Stimulated activated CD8-positive, alpha-beta memory T cell treated with anti-CD3 and anti-CD28 coated beads, Interleukin-15, amount 100 ng/mL, for 48 hours (primary cell): ENCODE measurements around the gene F10.
"Not testable (repeated sequence)": the region's sequence is repeated elsewhere in the genome, so short reads cannot be mapped to it uniquely, and the experiment has no call there.

Source experiments
- DNase-seq, 2 donors: peaks; one replicate each; pipeline ENCODE4 v3.0.0-alpha.2; 2020; ENCODE audit warnings: low read depth in 2 of 2

F10 gene

DNA sequence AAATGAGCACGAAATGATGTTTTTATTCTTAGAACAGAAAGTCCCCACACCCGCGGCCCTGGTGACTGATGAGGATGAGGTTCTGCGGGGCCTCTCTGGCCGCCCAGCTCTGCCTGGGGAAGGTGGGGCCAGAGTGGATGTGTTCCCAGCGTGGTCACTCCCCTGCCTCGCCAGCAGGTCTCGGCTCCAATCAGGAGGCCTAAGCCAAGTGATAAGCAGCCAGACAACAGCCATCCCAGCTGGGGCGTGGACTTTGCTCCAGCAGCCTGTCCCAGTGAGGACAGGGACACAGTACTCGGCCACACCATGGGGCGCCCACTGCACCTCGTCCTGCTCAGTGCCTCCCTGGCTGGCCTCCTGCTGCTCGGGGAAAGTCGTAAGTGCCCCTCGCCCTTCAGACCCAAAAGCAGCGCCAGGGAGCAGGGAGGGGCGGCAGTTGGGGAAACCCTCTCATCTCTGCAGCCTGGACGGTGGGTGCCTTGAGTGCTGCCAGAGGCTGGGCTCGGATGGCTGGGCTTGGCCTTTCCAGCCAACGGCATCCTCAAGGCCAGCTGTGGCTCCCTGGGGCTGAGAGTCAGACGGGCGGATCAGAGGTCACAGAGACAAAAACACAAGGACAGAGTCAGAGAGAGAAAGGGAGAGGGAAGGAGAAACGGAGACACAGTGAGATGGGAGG, at the start of gene F10:
Gene F10 (plus strand): TSS at position 250 of the 676 bp plus-strand sequence. CDS start 57 bp downstream, at position 307.
- DNase-seq = no peak

- DNase-seq = no peak
These were observed 48.7 kb upstream of the F10 start for GRCh38 chr13:113073942-113074341.

DNA sequence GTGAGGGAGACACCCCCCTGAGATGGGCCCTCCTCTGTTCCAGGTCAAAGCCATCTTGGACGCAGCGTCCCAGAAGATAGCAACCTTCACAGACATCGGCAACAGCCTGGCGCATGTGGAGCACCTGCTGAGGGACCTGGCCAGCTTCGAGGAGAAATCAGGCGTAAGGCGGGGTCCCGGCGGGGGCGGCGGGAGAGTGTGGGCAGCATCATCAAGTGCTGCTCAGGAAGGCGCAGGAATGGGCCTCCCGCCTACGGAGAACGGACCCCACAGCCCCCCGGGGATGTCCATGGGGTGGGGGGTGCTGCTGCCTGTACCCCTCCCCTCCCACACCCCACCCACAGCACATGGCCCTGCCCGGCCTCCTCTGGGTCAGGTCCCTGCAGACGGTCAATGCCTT, 48.2 kb upstream of the F10 start:
- no peak for DNase-seq

DNA sequence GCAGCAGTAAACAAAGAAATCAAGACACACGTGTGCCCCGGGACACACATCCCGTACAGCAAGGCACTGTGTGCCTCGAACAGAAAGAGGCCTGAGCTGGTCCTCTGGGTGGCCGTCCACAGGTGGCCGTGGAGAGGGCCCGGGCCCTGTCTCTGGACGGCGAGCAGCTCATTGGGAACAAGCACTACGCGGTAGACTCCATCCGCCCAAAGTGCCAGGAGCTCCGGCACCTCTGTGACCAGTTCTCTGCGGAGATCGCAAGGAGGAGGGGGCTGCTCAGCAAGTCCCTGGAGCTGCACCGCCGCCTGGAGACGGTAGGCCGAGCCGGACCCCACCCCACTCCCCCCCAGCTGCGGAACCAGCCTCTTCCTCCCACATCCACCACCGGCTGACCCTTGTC, 47.7 kb upstream of the F10 start:
- no peak for DNase-seq

DNA sequence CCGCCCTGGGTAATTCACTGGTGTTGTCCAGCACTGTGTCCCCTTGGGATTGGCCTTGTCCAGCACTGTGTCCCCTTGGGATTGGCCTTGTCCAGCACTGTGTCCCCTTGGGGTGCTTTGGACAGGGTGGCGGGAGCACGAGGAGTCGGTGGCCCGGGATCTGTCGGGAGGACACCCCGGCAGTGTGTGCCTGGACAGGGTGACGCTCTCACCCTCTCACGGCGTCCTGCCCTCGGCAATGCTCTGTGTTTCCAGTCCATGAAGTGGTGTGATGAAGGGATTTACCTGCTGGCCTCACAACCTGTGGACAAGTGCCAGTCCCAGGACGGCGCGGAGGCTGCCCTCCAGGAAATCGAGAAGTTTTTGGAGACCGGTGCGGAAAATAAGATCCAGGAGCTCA, 46.9 kb upstream of the F10 start:
- DNase-seq = no peak

DNA sequence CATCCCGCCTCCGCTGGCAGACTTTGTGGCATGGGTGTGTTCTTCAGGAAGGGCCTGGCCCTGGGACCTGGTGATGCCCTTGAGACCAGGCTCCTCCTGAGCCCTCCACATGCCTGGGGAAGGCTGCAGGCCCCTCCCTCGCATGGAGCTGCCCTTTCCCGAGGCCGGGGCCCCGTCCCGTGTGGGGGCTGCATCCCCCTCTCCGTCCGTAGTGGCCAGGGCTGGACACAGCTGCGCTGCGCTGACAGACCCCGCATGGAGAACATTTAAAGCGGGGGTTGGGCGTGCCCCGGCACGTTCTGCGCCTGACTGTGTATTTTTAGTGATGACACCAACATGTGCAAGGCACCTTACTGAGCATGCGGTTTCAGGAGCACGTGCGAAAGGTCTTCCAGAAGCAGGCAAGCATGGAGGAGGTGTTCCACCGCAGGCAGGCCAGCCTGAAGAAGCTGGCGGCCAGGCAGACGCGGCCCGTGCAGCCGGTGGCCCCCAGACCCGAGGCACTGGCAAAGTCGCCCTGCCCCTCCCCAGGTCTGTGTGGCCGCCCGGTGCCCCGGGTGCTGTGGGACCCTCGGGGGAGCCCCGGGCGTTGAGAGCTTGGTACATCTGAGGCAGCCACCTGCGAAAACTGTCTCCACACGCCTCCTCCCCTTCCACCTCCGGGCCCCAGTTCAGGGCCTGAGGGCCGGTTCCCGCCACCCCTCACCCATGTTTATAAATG, 45.8 kb upstream of the F10 start:
- DNase-seq = no peak

DNA sequence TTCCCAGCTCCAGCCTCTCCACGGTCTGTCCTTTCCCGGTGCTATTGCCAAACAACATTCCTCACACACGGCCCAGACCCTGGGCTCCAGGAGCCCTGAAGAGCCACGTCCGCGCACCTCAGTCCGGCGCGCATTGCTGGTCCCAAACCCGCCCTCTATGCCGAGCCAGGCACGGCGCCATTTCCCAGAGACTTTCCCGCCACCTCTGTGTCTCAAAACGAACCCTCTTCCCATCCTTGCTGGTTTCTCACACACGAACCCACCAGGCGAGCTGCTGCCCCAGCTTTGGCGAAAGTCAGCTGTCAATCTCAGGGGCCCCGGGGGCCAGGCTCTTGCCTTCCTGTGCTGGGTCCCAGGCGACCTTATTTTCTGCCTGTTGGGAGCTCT, 45.0 kb upstream of the F10 start:
- DNase-seq = no peak

GRCh38 chr13:113077953-113078901, 44.4 kb upstream of the F10 start:
- DNase-seq = no peak

GRCh38 chr13:113078902-113079780, 43.5 kb upstream of the F10 start:
- no peak for DNase-seq

- DNase-seq = not testable (repeated sequence)
These were observed 42.9 kb upstream of the F10 start for GRCh38 chr13:113079781-113080080.

DNA sequence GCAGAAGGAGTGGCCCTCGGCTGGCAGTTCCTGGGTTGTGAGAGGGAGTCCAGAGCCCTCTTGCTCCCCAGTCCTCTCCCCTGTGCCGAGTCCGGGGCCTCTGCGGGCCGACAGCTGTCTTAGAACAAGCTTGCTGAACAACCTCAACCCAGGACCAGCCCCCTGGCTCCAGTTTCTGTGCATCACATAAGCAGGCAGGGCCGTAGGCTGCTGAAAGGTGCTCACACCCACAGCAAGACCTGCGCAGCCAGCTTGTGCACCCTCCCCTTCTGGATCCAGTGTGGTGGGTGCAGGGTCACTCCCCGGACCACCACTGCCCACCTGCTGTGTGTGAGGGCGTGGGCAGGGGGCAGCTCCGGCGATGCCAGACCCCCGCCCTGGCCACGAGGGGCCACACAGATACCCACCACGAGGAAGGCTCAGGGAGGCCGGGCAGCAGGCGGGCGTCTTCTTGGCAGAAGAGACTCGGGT, 42.2 kb upstream of the F10 start:
- DNase-seq = no peak

- no peak for DNase-seq
These were observed 41.6 kb upstream of the F10 start for GRCh38 chr13:113080901-113081521.

DNA sequence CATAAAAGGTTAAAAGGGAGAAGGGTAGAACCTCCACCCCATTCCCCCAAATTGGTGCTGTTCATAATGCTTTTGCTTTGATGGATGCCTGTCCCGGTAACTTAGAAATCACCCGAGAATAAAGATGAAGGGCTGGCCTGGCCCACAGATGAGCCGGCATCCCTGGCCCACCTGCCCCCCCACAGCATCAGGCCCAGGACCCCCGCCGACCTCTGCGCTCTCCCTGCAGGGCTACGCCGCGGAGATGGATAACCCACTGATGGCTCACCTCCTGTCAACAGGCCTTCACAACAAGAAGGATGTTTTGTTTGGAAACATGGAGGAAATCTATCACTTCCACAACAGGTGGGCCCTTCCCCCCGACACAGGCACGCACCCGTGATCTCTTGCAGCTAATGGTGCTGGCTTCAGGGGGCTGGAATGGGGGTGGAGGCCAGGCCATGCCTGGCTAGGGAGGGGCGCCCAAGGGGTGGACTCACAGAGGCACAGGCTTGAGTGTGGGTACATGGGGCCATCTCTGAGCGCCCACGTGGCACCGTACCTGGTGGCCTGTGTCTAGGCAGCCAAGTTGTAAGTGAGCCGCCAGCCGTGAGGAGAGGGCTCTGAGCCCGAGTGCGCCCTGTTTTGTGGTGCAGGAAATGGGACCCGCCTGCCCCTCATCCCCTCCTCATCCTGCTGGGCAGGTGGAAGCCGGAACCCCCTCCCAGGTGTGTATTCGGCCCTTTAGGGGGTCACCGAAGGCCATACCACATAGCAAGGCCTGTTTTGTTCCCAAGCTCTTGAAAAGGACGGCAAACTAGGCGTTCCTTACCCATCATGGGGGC, 40.2 kb upstream of the F10 start:
- DNase-seq = no peak

- no peak for DNase-seq
These were observed 39.6 kb upstream of the F10 start for GRCh38 chr13:113083022-113083373.

- DNase-seq = no peak
These were observed 39.1 kb upstream of the F10 start for GRCh38 chr13:113083402-113084061.

- no peak for DNase-seq
These were observed 38.3 kb upstream of the F10 start for GRCh38 chr13:113084094-113084942.

- DNase-seq = no peak
These were observed 37.6 kb upstream of the F10 start for GRCh38 chr13:113084943-113085540.

- no peak for DNase-seq
These were observed 36.4 kb upstream of the F10 start for GRCh38 chr13:113086031-113086750.
